Measurements from ENCODE around the gene SEPTIN3.

- TF ChIP-seq CTCF (conservative IDR thresholded peaks at IDR 0.05) (no peak), ZFX (IDR thresholded peaks at IDR 0.05) (no peak)
These were observed 21.9 kb downstream of the SEPTIN3 start for GRCh38 chr22:41991111-41991510.

Data from C4-2B (cell line).